HL-60 (cell line): Measurements from ENCODE around the gene EYA3.
A peak's percentile ranks its signal among the peaks of the same experiment; 100 is the strongest.

Source experiments
- DNase-seq, 2 experiments: peaks; one replicate each; pipeline ENCODE4 v3.0.0-alpha.2; 2010 to 2020; ENCODE audit warnings: low read depth in 1 of 2, low spot score in 1 of 2
- H3K27ac ChIP-seq: fragments of 250-450 bp; sonication (Bioruptor Pico); replicated peaks from 2 replicates; pipeline ENCODE4 v1.5.1; 2020; ENCODE audit warnings: mild to moderate bottlenecking, moderate library complexity
- H3K27me3 ChIP-seq: fragments of 250-450 bp; sonication (Bioruptor Pico); 2 replicates; pipeline ENCODE4 v1.5.1; 2021; ENCODE audit warnings: mild to moderate bottlenecking, moderate library complexity; ENCODE audit not compliant: insufficient read depth, poor library complexity, severe bottlenecking
- H3K4me3 ChIP-seq: replicated peaks from 2 replicates; pipeline ENCODE4 v1.5.1; 2011; ENCODE audit warnings: mild to moderate bottlenecking, control low read depth, low read length; ENCODE audit not compliant: insufficient read depth
- CTCF ChIP-seq: IDR thresholded peaks from one replicate; pipeline ENCODE4 v1.5.1; 2011; ENCODE audit warnings: low read length, control low read depth, inconsistent platforms; ENCODE audit not compliant: insufficient read depth
- GABPA ChIP-seq: IDR thresholded peaks from 2 replicates; pipeline ENCODE4 v1.6.1; 2012; ENCODE audit warnings: low read depth
- POLR2AphosphoS5 ChIP-seq: IDR thresholded peaks from 2 replicates; pipeline ENCODE4 v1.6.1; 2012; ENCODE audit warnings: low read depth
- REST ChIP-seq: IDR thresholded peaks from 2 replicates; pipeline ENCODE4 v1.6.1; 2012; ENCODE audit warnings: low read depth; ENCODE audit not compliant: insufficient replicate concordance
- SPI1 ChIP-seq: IDR thresholded peaks from 2 replicates; pipeline ENCODE4 v1.6.1; 2012; ENCODE audit warnings: low read depth, mild to moderate bottlenecking, borderline replicate concordance

The EYA3 gene

GRCh38 chr1:28074892-28075511 lies 13.4 kb downstream of the EYA3 start:
- Histone ChIP-seq H3K27me3 (no peaks in the 10 kb centered on the region), H3K27ac (no peak overlapping the region), H3K4me3 (no peak overlapping the region)
- TF ChIP-seq POLR2AphosphoS5 (no peak), SPI1 (peak; percentile 7; the same call in 1 of the 2 replicates)
- no peak for DNase-seq

- Histone ChIP-seq H3K27me3 (no peaks in the 10 kb centered on the region), H3K27ac (no peak overlapping the region), H3K4me3 (no peak overlapping the region)
- TF ChIP-seq SPI1 = no peak
- TF ChIP-seq REST = no peak
- TF ChIP-seq GABPA = no peak
- no peak for DNase-seq
Observed at GRCh38 chr1:28073867-28074266, 14.5 kb downstream of the EYA3 start.

GRCh38 chr1:28071813-28072212 lies 16.6 kb downstream of the EYA3 start:
- H3K27me3 ChIP-seq = no peaks in the 10 kb centered on the region
- no peak overlapping the region for H3K4me3 ChIP-seq
- no peak for DNase-seq
- TF ChIP-seq SPI1 = no peak
- TF ChIP-seq CTCF = no peak
- no peak for TF ChIP-seq GABPA
- no peak for TF ChIP-seq REST
- no peak overlapping the region for H3K27ac ChIP-seq

- TF ChIP-seq REST (no peak), SPI1 (no peak), GABPA (no peak), CTCF (no peak), POLR2AphosphoS5 (no peak)
- H3K27ac ChIP-seq = no peak overlapping the region
Observed at GRCh38 chr1:28070725-28071593, 17.5 kb downstream of the EYA3 start.

More at GRCh38 chr1:28070725-28071593, 17.5 kb downstream of the EYA3 start:
- no peak for DNase-seq
- Histone ChIP-seq H3K4me3 (no peak overlapping the region), H3K27me3 (no peaks in the 10 kb centered on the region)
